GM12878 (cell line): ENCODE data around the gene RAP2C. TPM values are rescaled to one million over a fixed set of nuclear protein-coding genes. Genes with fewer than 3 reads are reported as not detected.

ENCODE experiments used
- ATF7 ChIP-seq: fragments of 450-650 bp; IDR thresholded peaks from 2 replicates; pipeline ENCODE4 v1.6.1; 2016; ENCODE audit warnings: low read depth, mild to moderate bottlenecking
- CBX3 ChIP-seq: fragments of 200-600 bp; sonication (generic); IDR thresholded peaks from 2 replicates; pipeline ENCODE4 v1.6.1; 2016; ENCODE audit warnings: low read depth, borderline replicate concordance
- CEBPZ ChIP-seq: fragments of 150-350 bp; IDR thresholded peaks from 2 replicates; pipeline ENCODE4 v1.6.1; 2016; ENCODE audit warnings: low read depth, low read length
- CREM ChIP-seq: IDR thresholded peaks from 2 replicates; pipeline ENCODE4 v1.6.1; 2014; ENCODE audit warnings: antibody characterized with exemption, low read depth
- CTCF ChIP-seq, 3 experiments: IDR thresholded peaks in 2 of 3; conservative IDR thresholded peaks in 1 of 3; 2 replicates each; pipeline ENCODE4 v1.5.1; 2011; ENCODE audit warnings: low read depth in 3 of 3, low read length in 3 of 3, mild to moderate bottlenecking in 3 of 3, control low read depth in 2 of 3, moderate library complexity in 2 of 3, inconsistent platforms in 1 of 3, mixed read lengths in 1 of 3; ENCODE audit not compliant: control insufficient read depth in 2 of 3, insufficient read depth in 1 of 3; ENCODE audit errors: extremely low read depth in 1 of 3
- EZH2 ChIP-seq: IDR thresholded peaks from 2 replicates; pipeline ENCODE4 v1.6.1; 2012; ENCODE audit warnings: low read depth, mild to moderate bottlenecking, control low read depth, inconsistent platforms, low read length, borderline replicate concordance; ENCODE audit not compliant: control insufficient read depth
- FOS ChIP-seq: IDR thresholded peaks from 3 replicates; pipeline ENCODE4 v1.6.1; 2011; ENCODE audit warnings: borderline replicate concordance; ENCODE audit not compliant: insufficient read length; ENCODE audit errors: extremely low read depth
- GABPA ChIP-seq: IDR thresholded peaks from 2 replicates; pipeline ENCODE4 v1.6.1; 2014; ENCODE audit warnings: antibody characterized with exemption, low read depth, mild to moderate bottlenecking, inconsistent platforms
- IKZF2 ChIP-seq, 2 experiments: fragments of 450-650 bp; IDR thresholded peaks; 2 replicates each; pipeline ENCODE4 v1.6.1; 2017; ENCODE audit warnings: mild to moderate bottlenecking in 2 of 2, moderate library complexity in 2 of 2
- JUND ChIP-seq: IDR thresholded peaks from 2 replicates; pipeline ENCODE4 v1.6.1; 2012; ENCODE audit warnings: low read depth, mild to moderate bottlenecking, low read length, improper control_type of control experiment, moderate library complexity
- MEF2B ChIP-seq: fragments of 450-650 bp; IDR thresholded peaks from 2 replicates; pipeline ENCODE4 v1.6.1; 2018; ENCODE audit warnings: mild to moderate bottlenecking, moderate library complexity; ENCODE audit not compliant: partially characterized antibody, poor library complexity, severe bottlenecking
- MXI1 ChIP-seq: fragments of 150-350 bp; IDR thresholded peaks from 2 replicates; pipeline ENCODE4 v1.6.1; 2011; ENCODE audit warnings: low read depth, mild to moderate bottlenecking, inconsistent platforms, low read length, improper control_type of control experiment
- NR2C1 ChIP-seq: fragments of 450-650 bp; IDR thresholded peaks from 2 replicates; pipeline ENCODE4 v1.6.1; 2017; ENCODE audit warnings: antibody characterized with exemption, mild to moderate bottlenecking, moderate library complexity
- POLR2AphosphoS5 ChIP-seq: IDR thresholded peaks from 2 replicates; pipeline ENCODE4 v1.6.1; 2011; ENCODE audit warnings: mild to moderate bottlenecking, low read length, inconsistent platforms
- RAD21 ChIP-seq: IDR thresholded peaks from 2 replicates; pipeline ENCODE4 v1.6.1; 2011; ENCODE audit warnings: mild to moderate bottlenecking, low read depth, low read length, moderate library complexity; ENCODE audit not compliant: insufficient read depth
- SMC3 ChIP-seq: IDR thresholded peaks from 2 replicates; pipeline ENCODE4 v1.6.1; 2011; ENCODE audit warnings: low read length, improper control_type of control experiment, borderline replicate concordance
- USF1 ChIP-seq: IDR thresholded peaks from 2 replicates; pipeline ENCODE4 v1.6.1; 2011; ENCODE audit warnings: borderline replicate concordance, low read depth, mild to moderate bottlenecking, moderate library complexity, mixed read lengths, low read length; ENCODE audit not compliant: insufficient read depth; ENCODE audit errors: extremely low read length
- WRNIP1 ChIP-seq: IDR thresholded peaks from 2 replicates; pipeline ENCODE4 v1.6.1; 2011; ENCODE audit warnings: low read depth, low read length, improper control_type of control experiment, borderline replicate concordance
- ZNF217 ChIP-seq: fragments of 450-650 bp; IDR thresholded peaks from 2 replicates; pipeline ENCODE4 v1.6.1; 2017; ENCODE audit warnings: antibody characterized with exemption, mild to moderate bottlenecking
- polyA plus RNA-seq, 11 experiments: library from polyadenylated mRNA; depleted of rRNA in 4 of 11; unstranded in 6 of 11; stranded (reverse) in 5 of 11; fragments of >200 nt; fragmentation: Nextera tagmentation in 4 of 11; fragmentation: Illumina TruSeq in 1 of 11; extraction: Ambion mirVana in 4 of 11; extraction: Trizol in 1 of 11; gene quantifications; 1 replicate in 1 of 11; 2 replicates in 10 of 11; pipeline versions ENCODE4 v1.2.1 to v1.2.3, GENCODE V29; 2011 to 2016; ENCODE audit warnings: inconsistent platforms in 2 of 11, missing spikeins in 2 of 11, low read depth in 1 of 11
- total RNA-seq, 4 experiments: library from RNA; depleted of rRNA in 3 of 4; stranded (reverse); fragments of >200 nt in 3 of 4; fragmentation: Illumina TruSeq in 1 of 4; extraction: Trizol in 1 of 4; gene quantifications; 2 replicates each; pipeline versions ENCODE4 v1.2.1 to v1.2.3, GENCODE V29; 2013 to 2021
- TF ChIP-seq, protein P1 (sequence below): fragments of 450-650 bp; IDR thresholded peaks from 2 replicates; pipeline ENCODE4 v1.6.1; 2017; ENCODE audit warnings: antibody characterized with exemption, mild to moderate bottlenecking, moderate library complexity

Gene RAP2C
- total and polyA plus RNA-seq, 10 of the 15 experiments (the other 5 are each of a cell fraction or from before 2014, with no cell fraction given): 17.1 to 32.1 (median 25.4) TPM

DNA sequence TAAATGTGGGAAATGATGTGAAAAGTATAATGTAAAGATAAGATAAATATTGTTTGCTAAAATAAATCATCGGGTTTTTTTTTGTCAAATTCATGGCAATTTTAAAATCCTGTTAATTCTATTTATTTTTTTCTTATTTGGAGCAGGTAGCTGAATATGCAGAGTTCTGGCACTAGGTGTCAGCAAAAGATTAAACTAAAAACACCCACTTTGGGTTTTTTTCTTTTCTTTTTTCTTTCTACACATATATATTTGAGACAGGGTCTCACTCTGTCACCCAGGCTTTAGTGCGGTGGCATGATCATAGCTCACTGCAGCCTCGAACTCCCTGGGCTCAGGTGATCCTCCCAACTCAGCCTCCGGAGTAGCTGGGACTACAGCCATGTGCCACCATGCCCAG, 6.9 kb upstream of the RAP2C start (continued):
- no peak for TF ChIP-seq CEBPZ
- TF ChIP-seq FOS: no peak
- peak in 1 of 3 experiments; percentile 37; a peak in 2 of 6 replicates for TF ChIP-seq CTCF (IDR thresholded peaks at IDR 0.05 in 2 of 3, conservative IDR thresholded peaks at IDR 0.05 in 1 of 3; ENCODE audit: control insufficient read depth in 2 of 3, extremely low read depth in 1 of 3, insufficient read depth in 1 of 3, low read depth in 3 of 3, low read length in 3 of 3)
- no peak for TF ChIP-seq GABPA
- no peak for TF ChIP-seq USF1
- TF ChIP-seq CBX3: no peak
- no peak for TF ChIP-seq IKZF2 (IDR thresholded peaks at IDR 0.05)
- TF ChIP-seq, protein P1, sequence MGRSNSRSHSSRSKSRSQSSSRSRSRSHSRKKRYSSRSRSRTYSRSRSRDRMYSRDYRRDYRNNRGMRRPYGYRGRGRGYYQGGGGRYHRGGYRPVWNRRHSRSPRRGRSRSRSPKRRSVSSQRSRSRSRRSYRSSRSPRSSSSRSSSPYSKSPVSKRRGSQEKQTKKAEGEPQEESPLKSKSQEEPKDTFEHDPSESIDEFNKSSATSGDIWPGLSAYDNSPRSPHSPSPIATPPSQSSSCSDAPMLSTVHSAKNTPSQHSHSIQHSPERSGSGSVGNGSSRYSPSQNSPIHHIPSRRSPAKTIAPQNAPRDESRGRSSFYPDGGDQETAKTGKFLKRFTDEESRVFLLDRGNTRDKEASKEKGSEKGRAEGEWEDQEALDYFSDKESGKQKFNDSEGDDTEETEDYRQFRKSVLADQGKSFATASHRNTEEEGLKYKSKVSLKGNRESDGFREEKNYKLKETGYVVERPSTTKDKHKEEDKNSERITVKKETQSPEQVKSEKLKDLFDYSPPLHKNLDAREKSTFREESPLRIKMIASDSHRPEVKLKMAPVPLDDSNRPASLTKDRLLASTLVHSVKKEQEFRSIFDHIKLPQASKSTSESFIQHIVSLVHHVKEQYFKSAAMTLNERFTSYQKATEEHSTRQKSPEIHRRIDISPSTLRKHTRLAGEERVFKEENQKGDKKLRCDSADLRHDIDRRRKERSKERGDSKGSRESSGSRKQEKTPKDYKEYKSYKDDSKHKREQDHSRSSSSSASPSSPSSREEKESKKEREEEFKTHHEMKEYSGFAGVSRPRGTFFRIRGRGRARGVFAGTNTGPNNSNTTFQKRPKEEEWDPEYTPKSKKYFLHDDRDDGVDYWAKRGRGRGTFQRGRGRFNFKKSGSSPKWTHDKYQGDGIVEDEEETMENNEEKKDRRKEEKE: no peak
- TF ChIP-seq POLR2AphosphoS5: no peak
- no peak for TF ChIP-seq NR2C1
- no peak for TF ChIP-seq JUND
- TF ChIP-seq ATF7: no peak
- TF ChIP-seq ZNF217: no peak
- no peak for TF ChIP-seq WRNIP1
- no peak for TF ChIP-seq CREM
- peak; percentile 44; the same call in 1 of the 2 replicates for TF ChIP-seq SMC3
- peak; percentile 75 for TF ChIP-seq RAD21
- no peak for TF ChIP-seq MXI1
- no peak for TF ChIP-seq EZH2
- no peak for TF ChIP-seq MEF2B
